Measurements from ENCODE around the gene CDH8.

GRCh38 chr16:61684541-61684940 is 351.7 kb downstream of the CDH8 start:
- TF ChIP-seq CTCF (IDR thresholded peaks at IDR 0.05) (no peak), POLR2A (IDR thresholded peaks at IDR 0.05) (no peak)

All from testis (tissue), 2 donors.